Measurements from ENCODE around the gene CYP2S1.
"Not testable (repeated sequence)": the region's sequence is repeated elsewhere in the genome, so short reads cannot be mapped to it uniquely, and the experiment has no call there.

CYP2S1 gene

GRCh38 chr19:41226053-41226873 lies 33.2 kb downstream of the CYP2S1 start:
- DNase-seq (ENCODE audit: low read depth), result no peak

GRCh38 chr19:41226874-41227390 lies 33.9 kb downstream of the CYP2S1 start:
- no peak for DNase-seq (ENCODE audit: low read depth)

DNA sequence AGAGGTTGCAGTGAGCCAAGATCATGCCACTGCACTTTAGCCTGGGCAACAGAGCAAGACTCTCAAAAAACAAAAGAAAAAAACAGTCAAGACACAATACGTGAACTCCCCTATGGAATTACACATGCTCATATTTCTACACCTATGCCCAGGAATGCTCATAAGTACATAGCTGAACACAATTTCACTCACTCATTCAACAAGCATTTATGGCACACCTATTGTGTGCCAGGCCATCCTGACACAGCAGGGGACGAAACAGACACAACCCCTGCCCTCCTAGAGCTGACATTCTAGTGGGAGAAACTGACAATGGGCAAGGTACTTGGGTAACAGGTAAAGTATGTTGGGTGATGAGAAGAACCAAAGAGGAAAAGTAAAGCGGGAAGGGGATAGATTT lies 35.5 kb downstream of the CYP2S1 start:
- no peak for DNase-seq (ENCODE audit: low read depth)

- DNase-seq (ENCODE audit: low read depth), result not testable (repeated sequence)
Measured at GRCh38 chr19:41229338-41229737, 36.3 kb downstream of the CYP2S1 start.

- no peak for DNase-seq (ENCODE audit: low read depth)
Measured at GRCh38 chr19:41230067-41230857, 37.2 kb downstream of the CYP2S1 start.

DNA sequence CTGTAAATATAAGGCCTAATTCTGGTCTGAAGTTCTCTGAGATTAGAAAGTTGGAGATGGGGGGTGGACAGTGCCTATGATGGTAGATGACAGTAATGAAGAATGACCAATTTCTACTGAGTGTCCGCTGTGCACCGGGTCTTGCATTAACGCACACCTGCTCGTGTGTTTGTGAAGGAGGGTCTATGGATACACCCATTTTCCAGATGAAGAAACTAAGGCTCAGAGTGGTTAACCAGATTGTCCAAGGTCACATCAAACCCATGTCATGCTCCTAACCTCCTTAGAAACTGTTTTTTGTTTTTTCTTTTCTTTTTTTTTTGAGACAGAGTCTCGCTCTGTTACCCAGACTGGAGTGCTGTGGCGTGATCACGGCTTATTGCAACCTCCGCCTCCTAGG lies 39.7 kb downstream of the CYP2S1 start:
- DNase-seq (ENCODE audit: low read depth), result no peak

GRCh38 chr19:41233748-41234240 lies 40.8 kb downstream of the CYP2S1 start:
- DNase-seq (ENCODE audit: low read depth), result no peak

GRCh38 chr19:41234512-41235168 lies 41.6 kb downstream of the CYP2S1 start:
- DNase-seq (ENCODE audit: low read depth), result no peak

DNA sequence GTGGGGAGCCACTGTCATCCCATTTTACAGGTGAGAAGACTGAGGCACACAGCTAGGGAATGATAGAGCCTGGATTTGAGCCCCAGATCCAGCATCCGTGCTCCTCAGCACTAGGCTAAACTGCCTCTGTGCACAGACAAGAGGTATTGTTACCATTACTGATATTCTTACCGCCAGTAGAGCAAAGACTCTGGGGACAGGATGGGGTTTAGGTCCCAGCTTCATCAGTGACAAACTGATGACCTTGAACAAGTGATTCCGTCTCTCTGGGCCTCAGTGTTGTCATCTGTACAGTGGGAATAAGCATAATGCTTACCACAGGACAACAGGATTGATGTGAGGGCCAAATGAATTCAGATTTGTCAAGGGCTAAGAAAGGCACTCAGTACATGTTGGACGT lies 42.5 kb downstream of the CYP2S1 start:
- no peak for DNase-seq (ENCODE audit: low read depth)

GRCh38 chr19:41238244-41238643 lies 45.2 kb downstream of the CYP2S1 start:
- DNase-seq (ENCODE audit: low read depth), result no peak

DNA sequence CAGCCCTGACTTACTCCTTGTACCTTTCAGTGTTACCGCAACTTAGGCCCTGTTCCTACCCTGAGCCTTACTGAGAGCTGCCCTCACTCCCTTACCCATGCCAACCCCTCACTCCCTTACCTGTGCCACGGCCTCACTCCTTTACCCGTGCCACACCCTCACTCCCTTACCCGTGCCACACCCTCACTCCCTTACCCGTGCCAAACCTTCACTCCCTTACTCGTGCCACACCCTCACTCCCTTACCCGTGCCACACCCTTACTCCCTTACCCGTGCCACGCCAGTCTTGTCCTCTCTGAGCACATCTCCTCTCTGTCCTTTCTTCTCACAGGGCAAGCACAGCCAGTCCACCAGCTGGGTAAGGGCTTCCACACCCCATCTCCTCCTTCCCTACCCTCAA lies 46.3 kb downstream of the CYP2S1 start:
- no peak for DNase-seq (ENCODE audit: low read depth)

DNA sequence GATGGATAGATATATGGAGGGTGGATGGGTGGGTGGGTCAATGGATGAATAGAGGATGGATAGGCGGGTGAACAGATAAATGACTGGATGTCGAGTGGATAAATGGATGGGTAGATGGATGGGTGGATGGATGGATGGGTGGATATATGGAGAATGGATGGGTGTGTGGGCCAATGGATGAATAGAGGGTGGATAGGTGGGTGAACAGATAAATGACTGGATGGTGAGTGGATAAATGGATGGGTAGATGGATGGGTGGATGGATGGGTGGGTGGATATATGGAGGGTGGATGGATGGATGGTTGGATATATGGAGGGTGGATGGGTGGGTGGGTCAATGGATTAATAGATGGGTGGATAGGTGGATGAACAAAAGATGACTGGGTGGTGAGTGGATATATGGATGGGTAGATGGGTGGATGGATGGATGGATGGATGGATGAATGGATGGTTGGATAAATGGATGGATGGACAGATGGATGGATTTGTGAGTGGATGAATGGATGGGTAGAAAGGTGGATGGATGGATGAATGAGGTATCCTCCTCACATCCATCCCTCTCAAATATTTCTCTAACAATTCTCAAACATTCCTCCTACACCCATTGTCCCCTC lies 47.0 kb downstream of the CYP2S1 start:
- no peak for DNase-seq (ENCODE audit: low read depth)

DNA sequence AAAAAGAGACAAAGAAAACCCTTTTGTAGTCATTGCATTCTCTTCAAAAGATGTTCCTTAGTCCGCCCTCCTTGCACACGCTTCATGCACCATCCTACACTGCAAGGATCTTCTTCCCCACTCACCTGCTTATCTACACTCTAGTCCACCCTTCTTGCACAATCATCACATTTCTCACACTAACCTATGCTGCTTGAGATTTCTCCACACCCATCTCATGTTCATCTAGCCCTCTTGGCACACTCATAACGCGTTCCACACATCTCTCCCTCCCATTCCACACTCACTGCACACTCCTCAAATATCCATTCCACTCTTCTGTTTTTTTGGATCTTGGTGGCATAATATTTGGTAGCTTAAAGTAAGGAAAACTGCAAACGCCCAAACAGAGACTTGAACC lies 48.8 kb downstream of the CYP2S1 start:
- no peak for DNase-seq (ENCODE audit: low read depth)

- DNase-seq (ENCODE audit: low read depth), result no peak
Measured at GRCh38 chr19:41244117-41244516, 51.1 kb downstream of the CYP2S1 start.

GRCh38 chr19:41245843-41246242 lies 52.8 kb downstream of the CYP2S1 start:
- DNase-seq (ENCODE audit: low read depth), result no peak

DNA sequence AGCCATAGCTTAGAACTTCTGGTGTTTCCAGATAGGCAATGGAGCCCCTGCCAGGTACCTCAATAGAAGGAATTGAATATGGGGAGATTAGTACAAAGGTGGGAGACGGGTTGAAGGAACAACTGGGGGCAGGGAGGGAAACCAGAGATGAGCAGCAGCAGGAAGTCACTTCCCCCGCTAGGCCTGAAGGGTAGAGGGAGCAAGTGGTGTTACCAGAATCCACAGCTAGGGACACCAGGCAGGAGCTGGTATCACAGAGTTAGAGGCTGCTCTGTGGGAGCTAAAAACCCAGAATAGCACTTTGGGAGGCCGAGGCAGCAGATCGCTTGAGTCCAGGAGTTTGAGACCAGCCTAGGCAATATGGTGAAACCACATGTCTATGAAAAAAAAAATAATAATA lies 55.9 kb downstream of the CYP2S1 start:
- no peak for DNase-seq (ENCODE audit: low read depth)

DNA sequence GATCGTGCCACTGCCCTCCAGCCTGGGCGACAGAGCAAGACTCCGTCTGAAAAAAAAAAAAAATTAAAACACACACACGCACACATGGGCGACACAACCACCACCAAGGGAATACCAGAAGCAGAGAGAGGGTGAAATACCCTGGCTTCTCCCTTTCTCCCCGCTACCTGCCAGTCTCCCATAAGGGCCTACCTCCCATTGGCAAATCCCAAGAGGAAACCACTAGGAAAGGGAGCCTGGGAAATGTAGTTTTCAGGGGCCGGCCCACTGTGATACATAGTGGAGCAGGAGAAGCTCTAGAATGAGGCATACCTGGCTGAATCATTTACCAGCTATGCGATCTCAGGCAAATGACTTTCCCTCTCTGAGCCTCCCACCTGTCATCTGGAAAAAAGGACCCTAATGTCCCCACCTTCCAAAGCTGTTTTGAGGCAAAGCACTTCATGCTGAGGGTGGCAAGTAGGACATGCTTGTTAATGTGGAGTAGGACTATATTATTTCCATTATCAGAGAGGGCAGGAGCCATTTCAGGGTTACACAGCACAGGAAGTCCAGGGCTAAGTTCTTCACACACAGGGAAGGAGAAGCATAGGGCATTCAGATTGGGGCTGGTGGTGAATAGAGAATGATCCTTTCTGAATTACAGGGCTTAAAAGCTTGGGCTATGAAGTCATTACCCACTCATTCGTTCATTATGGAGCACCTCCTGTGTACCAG lies 56.8 kb downstream of the CYP2S1 start:
- DNase-seq (ENCODE audit: low read depth), result no peak

- no peak for DNase-seq (ENCODE audit: low read depth)
Measured at GRCh38 chr19:41253660-41254059, 60.6 kb downstream of the CYP2S1 start.

GRCh38 chr19:41255171-41255570 lies 62.2 kb downstream of the CYP2S1 start:
- DNase-seq (ENCODE audit: low read depth), result no peak
